Activated CD8-positive, alpha-beta T cell treated with anti-CD3 and anti-CD28 coated beads for 36 hours (primary cell): ENCODE data around the gene MED9. TPM values are rescaled to one million over a fixed set of nuclear protein-coding genes. Genes with fewer than 3 reads are reported as not detected.

Source experiments
- ATAC-seq: fragments of 200-7000 bp; cut with Tn5 transposase; one replicate; pipeline ENCODE4 v1.10.0; 2021; ENCODE audit warnings: mild to moderate bottlenecking, moderate library complexity
- CTCF ChIA-PET: fragments of 350-600 bp; sonication (Branson Sonifier 250); formaldehyde crosslinking; loops from one replicate; lab custom pipeline; 2021; ENCODE audit warnings: antibody characterized with exemption; lab: Charles Lee
- POLR2A ChIA-PET: fragments of 350-600 bp; sonication (Branson Sonifier 250); formaldehyde crosslinking; loops from one replicate; lab custom pipeline; 2021; ENCODE audit warnings: antibody characterized with exemption; lab: Charles Lee
- DNase-seq: peaks from one replicate; pipeline ENCODE4 v3.0.0-alpha.2; 2020
- H3K27ac Mint-ChIP-seq: one replicate; pipeline ENCODE4 v1.8.0; 2021; ENCODE audit warnings: mild to moderate bottlenecking, mixed read lengths
- H3K27me3 Mint-ChIP-seq: one replicate; pipeline ENCODE4 v1.8.0; 2021; ENCODE audit warnings: mixed read lengths
- H3K36me3 Mint-ChIP-seq: one replicate; pipeline ENCODE4 v1.8.0; 2021; ENCODE audit warnings: low read depth, mixed read lengths
- H3K4me1 Mint-ChIP-seq: one replicate; pipeline ENCODE4 v1.8.0; 2021; ENCODE audit warnings: low read depth, mixed read lengths
- H3K4me3 Mint-ChIP-seq: one replicate; pipeline ENCODE4 v1.8.0; 2021; ENCODE audit warnings: mild to moderate bottlenecking, moderate library complexity, mixed read lengths
- H3K9me3 Mint-ChIP-seq: one replicate; pipeline ENCODE4 v1.8.0; 2021; ENCODE audit warnings: mixed read lengths
- intact Hi-C: fragments of 100-400 bp; cut with micrococcal nuclease; formaldehyde crosslinking; loops from one replicate; pipeline ENCODE4 v1.10.0; 2022
- total RNA-seq, 2 experiments: library from RNA; stranded (reverse); gene quantifications; one replicate each; pipeline ENCODE4 v1.2.3, GENCODE V29; 2021
- TF ChIP-seq, protein P1 (sequence below): fragments of 200-600 bp; IDR thresholded peaks from one replicate; pipeline ENCODE4 v1.8.0; 2022; ENCODE audit warnings: antibody characterized with exemption, mild to moderate bottlenecking

The MED9 gene
- total RNA-seq, 2 experiments from 2014 or later = 14.2 to 14.7 TPM

- Mint-ChIP-seq H3K36me3 (no peaks in the 10 kb centered on the region), H3K4me3 (no peak overlapping the region), H3K27ac (no peak overlapping the region), H3K27me3 (peaks cover 4% of the 10 kb centered on the region), H3K9me3 (no peaks in the 10 kb centered on the region), H3K4me1 (peaks cover 1% of the 10 kb centered on the region)
- ChIA-PET POLR2A (no interaction called here), CTCF (interaction anchor here (1.0 to 2.4 kb wide), 4 partner anchors 13 to 175 kb away, joined by 3 to 5 read pairs (median 4); no protein-coding TSS in a partner anchor)
- ATAC-seq (no peak), DNase-seq (no peak)
- TF ChIP-seq, protein P1, sequence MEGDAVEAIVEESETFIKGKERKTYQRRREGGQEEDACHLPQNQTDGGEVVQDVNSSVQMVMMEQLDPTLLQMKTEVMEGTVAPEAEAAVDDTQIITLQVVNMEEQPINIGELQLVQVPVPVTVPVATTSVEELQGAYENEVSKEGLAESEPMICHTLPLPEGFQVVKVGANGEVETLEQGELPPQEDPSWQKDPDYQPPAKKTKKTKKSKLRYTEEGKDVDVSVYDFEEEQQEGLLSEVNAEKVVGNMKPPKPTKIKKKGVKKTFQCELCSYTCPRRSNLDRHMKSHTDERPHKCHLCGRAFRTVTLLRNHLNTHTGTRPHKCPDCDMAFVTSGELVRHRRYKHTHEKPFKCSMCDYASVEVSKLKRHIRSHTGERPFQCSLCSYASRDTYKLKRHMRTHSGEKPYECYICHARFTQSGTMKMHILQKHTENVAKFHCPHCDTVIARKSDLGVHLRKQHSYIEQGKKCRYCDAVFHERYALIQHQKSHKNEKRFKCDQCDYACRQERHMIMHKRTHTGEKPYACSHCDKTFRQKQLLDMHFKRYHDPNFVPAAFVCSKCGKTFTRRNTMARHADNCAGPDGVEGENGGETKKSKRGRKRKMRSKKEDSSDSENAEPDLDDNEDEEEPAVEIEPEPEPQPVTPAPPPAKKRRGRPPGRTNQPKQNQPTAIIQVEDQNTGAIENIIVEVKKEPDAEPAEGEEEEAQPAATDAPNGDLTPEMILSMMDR = no peak
- intact Hi-C loops = no loop called here
Observed at GRCh38 chr17:17467016-17467415, 9.8 kb upstream of the MED9 start.

- POLR2A ChIA-PET = interaction anchor here (0.6 kb wide), 1 partner anchor 53 kb away, joined by 3 read pairs; no protein-coding TSS in a partner anchor
- DNase-seq (no peak), ATAC-seq (no peak)
- Mint-ChIP-seq H3K4me1 (peaks cover 6% of the 10 kb centered on the region), H3K9me3 (no peaks in the 10 kb centered on the region), H3K36me3 (no peaks in the 10 kb centered on the region), H3K27me3 (peaks cover 4% of the 10 kb centered on the region), H3K4me3 (no peak overlapping the region), H3K27ac (no peak overlapping the region)
- CTCF ChIA-PET = interaction anchor here (1.4 to 1.5 kb wide), 3 partner anchors 13 to 111 kb away, joined by 4 to 6 read pairs (median 5); no protein-coding TSS in a partner anchor
- intact Hi-C loops = no loop called here
- TF ChIP-seq, protein P1 = no peak
Observed at GRCh38 chr17:17467720-17468119, 9.1 kb upstream of the MED9 start.

DNA sequence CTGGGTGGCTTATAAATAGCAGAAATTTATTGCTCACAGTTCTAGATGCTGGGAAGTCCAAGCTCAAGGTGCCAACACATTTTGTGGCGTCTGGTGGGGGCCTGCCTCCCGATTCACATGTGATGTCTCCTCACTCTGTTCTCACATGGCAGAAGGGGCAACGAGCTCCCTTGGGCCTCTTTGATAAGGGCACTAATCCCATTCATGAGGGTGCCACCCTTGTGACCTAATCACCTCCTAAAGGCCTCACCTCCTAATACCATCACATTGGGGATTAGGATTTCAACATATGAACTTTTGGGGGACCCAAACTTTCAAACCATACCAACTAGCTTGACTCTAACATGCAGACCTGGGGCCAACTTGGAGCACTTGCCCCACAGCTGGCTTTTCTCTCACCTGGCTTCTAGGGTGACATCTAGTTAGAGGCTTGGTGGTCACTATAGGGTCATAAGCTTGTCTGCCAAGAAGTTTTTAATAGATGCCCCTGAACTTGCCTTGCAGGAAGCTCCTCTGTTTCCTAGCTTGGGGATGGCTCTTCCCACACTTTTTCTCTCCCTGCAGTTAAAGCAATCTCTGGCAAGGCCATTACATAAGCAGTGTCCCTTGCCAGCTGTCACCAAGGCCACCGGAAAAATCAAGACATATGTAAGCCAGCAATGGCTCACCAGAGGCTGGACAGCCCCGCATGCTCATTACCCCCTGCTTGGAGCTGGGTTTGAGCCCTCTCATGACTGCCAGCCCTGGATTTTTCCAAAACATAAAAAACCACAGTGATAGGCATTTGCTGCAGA lies 8.4 kb upstream of the MED9 start:
- peaks cover 7% of the 10 kb centered on the region for H3K4me1 Mint-ChIP-seq
- ChIA-PET CTCF (interaction anchor here (1.2 to 1.5 kb wide), 4 partner anchors 12 to 174 kb away, joined by 4 to 6 read pairs (median 4); no protein-coding TSS in a partner anchor), POLR2A (interaction anchor here (0.6 kb wide), 1 partner anchor 54 kb away, joined by 3 read pairs; no protein-coding TSS in a partner anchor)
- TF ChIP-seq, protein P1 = no peak
- H3K27me3 Mint-ChIP-seq = peaks cover 6% of the 10 kb centered on the region
- DNase-seq (no peak), ATAC-seq (no peak)
- no peak overlapping the region for H3K27ac Mint-ChIP-seq
- H3K36me3 Mint-ChIP-seq = no peaks in the 10 kb centered on the region
- intact Hi-C loops = no loop called here
- H3K9me3 Mint-ChIP-seq = no peaks in the 10 kb centered on the region
- H3K4me3 Mint-ChIP-seq = no peak overlapping the region

DNA sequence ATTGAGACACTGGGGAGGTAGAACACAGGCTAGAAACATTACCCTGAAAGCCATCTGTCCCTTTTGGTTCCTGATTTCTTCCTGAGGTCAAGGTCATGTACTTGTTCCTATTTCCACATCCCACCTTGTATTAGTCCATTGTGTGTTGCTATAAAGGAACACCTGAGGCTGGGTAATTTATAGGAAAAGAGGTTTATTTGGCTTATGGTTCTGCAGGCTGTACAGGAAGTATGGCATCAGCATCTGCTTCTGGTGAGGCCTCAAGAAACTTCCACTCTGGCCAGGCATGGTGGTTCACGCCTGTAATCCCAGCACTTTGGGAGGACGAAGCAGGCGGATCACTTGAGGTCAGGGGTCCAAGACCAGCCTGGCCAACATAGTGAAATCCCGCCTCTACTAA lies 7.4 kb upstream of the MED9 start:
- intact Hi-C loops = no loop called here
- Mint-ChIP-seq H3K9me3 (no peaks in the 10 kb centered on the region), H3K27ac (no peak overlapping the region), H3K4me1 (peaks cover 7% of the 10 kb centered on the region), H3K36me3 (no peaks in the 10 kb centered on the region), H3K4me3 (no peak overlapping the region), H3K27me3 (peaks cover 4% of the 10 kb centered on the region)
- TF ChIP-seq, protein P1 = no peak
- DNase-seq (no peak), ATAC-seq (no peak)
- ChIA-PET POLR2A (no interaction called here), CTCF (interaction anchor here (1.2 kb wide), 1 partner anchor 173 kb away, joined by 4 read pairs; no protein-coding TSS in a partner anchor)

- Mint-ChIP-seq H3K9me3 (no peaks in the 10 kb centered on the region), H3K4me1 (peaks cover 7% of the 10 kb centered on the region), H3K4me3 (no peak overlapping the region), H3K36me3 (no peaks in the 10 kb centered on the region), H3K27me3 (peaks cover 2% of the 10 kb centered on the region), H3K27ac (no peak overlapping the region)
- ChIA-PET CTCF (interaction anchor here (1.2 kb wide), 1 partner anchor 172 kb away, joined by 4 read pairs; no protein-coding TSS in a partner anchor), POLR2A (interaction anchor here (0.6 kb wide), 1 partner anchor 723 kb away, joined by 3 read pairs; no protein-coding TSS in a partner anchor)
- intact Hi-C loops = no loop called here
- TF ChIP-seq, protein P1 = no peak
- ATAC-seq = no peak
- DNase-seq = no peak
Observed at GRCh38 chr17:17469996-17470395, 6.8 kb upstream of the MED9 start.
